TTC549 (cell line): ENCODE measurements around the gene GLIS1.

Experiments used
- FAIRE-seq: peaks from 2 replicates; lab custom pipeline; 2012; peaks lifted over from hg19 to GRCh38; lab: Jason Lieb, UNC

Gene GLIS1

GRCh38 chr1:53678507-53678906 lies 60.5 kb downstream of the GLIS1 start:
- no peak for FAIRE-seq

DNA sequence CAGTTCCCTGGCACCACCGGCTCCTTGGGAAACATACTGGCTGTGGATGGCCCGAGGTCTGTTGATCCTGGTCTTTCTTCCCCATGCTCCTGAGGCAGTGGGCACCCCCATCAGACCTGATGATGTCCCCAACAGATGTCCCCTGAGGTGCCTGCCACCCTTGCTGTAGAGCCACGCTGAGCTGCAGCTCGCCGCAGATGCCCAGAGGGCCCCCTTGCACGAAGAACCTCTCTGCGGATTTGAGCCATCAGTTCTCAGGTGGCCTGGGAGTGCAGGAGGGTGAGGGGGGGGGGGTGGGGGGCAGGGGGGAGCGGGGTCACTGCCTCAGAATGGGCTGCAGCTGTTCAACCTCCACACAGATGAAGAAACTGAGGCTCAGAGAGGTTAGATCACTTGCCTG lies 60.9 kb downstream of the GLIS1 start:
- FAIRE-seq: no peak

DNA sequence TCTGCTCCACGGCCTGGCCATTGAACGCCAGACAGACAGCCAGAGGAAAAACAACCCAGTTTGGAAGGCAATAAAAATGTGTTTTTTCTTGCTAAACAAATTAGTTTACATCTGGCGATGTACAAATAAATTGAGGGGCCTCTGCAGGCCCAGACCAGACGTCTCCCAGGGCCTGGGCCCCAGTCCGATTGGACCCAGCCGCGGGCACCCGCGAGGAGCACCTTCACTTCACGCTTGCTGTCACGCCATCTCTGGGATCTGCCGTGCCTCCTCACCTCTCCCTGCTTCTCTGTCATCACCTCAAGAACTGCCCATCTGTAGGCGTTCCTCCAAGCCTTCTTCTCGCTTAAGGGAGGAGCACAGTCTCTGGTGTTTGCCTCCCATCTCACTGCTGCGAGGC lies 61.5 kb downstream of the GLIS1 start:
- no peak for FAIRE-seq

- FAIRE-seq: no peak
Measured at GRCh38 chr1:53672785-53673184, 66.2 kb downstream of the GLIS1 start.

DNA sequence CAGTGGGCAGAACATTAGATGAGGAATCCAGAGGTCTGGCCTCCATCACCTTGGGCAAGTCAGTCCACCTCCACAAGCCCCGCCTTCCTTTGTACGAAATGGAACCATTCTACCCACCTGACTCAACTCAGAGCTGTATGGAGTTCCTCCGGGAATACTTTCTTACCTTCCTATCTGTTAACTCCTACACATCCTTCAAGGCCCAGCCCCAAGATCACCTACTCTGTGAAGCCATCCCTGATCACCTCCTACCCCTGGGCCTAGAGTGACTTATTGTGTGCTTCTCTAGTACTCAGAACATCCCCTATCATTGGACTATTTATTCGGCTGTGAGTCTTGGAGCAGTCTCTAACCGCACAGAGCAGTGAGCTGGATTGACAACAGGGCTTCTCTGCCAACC lies 66.7 kb downstream of the GLIS1 start:
- FAIRE-seq: no peak

DNA sequence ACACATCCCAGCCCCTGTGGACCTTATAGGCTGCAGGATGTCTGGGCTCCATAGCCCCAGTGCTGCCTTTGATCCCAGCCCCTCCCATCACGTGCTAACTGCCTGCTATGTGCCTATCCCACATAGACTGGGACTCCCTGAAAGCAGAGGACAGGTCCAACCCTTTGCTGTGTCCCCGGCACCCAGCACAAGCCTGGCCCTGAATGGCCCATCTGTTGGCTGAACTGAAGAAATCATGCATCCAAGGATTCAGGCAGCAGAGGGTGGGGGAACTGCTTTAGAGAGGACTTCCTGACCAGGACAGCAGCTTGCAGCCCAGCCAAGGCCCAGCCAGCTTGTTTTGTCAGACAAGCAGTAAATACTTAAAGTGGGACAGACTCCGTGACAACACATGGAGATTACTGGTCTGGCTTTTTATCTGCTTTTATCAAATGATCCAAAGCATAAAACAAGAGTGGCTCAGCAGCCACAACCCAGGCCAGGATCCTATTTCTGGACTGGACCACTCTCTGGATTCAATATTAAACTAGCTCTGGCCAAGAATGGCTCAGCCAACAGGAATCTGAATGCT lies 69.3 kb downstream of the GLIS1 start:
- FAIRE-seq: no peak

DNA sequence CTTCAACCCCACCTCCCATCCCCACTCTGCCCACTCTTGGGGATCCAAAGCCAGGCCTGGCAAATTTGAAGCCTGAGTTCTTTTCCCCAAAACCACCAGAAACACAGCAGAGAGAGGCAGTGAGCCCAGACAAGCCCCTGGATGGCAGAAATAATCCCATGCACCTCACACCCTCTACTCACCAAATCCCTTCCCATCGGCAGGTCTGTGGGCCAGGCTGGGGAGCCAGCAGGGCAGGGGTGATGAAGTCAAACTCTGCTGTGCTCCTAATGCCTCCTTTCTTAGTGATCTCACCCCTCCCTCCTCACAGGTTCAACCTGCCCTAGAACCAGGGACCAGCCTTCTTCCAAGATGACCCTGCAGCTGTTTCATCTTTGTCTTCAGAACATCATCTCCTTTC lies 72.4 kb downstream of the GLIS1 start:
- FAIRE-seq: no peak

GRCh38 chr1:53665996-53666395 lies 73.0 kb downstream of the GLIS1 start:
- no peak for FAIRE-seq

- FAIRE-seq: no peak
Measured at GRCh38 chr1:53663529-53664300, 75.2 kb downstream of the GLIS1 start.

DNA sequence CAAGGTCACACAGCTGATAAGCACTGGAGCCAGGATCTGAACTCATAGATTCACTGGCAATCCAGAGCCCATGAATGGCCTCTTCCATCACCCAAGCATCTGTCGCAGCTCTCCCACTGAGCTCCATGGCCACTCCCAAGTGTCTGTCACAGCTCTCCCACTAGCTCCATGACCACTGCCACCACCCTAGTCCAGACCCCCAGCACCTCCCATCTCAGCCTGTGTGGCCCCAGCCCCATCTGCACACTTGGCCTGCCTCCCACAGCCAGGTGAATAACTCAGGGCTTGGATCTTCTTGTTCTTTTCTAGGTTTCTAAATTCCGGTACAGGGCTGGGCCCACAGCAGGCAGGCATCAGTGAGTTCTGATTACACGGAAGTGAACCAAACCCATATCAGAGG lies 76.0 kb downstream of the GLIS1 start:
- no peak for FAIRE-seq

DNA sequence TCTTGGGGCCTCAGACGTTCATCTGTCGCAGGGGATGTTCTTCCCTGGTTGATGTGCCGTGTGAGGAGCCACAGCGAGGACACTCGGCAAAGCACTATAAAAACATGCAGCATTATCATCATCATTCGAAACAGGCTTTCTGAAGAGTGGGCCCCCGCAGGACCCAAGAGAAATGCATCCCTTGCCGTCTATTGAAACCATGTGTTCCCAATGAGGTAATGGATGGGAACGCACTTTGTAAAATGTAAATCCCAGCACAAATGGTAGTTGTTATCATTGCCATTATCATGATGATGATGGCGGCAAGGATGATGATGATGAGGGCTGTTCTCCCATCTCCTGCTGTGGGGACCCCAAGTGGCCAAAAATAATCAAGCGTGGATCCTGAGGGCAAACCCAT lies 76.8 kb downstream of the GLIS1 start:
- FAIRE-seq: no peak

- FAIRE-seq: no peak
Measured at GRCh38 chr1:53661496-53661895, 77.5 kb downstream of the GLIS1 start.

DNA sequence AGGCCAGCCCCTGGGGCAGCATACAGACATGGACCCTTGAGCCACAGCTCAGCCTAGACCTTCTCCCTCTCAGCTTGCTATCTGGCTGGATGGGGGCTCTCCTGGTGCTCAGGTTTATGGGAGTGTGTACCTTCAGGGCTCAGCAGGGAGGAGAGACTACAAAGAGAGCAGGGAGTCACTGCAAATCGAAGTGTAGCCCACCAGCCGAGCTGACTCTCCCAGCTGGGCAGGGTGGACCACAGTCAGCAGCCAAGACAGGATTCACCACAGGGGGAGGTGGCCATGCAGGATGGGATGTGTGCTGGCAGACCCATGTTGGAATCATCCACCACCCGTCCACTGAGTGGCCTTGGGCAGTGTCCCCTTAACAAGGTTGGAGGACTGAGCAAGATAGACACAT lies 78.3 kb downstream of the GLIS1 start:
- no peak for FAIRE-seq

DNA sequence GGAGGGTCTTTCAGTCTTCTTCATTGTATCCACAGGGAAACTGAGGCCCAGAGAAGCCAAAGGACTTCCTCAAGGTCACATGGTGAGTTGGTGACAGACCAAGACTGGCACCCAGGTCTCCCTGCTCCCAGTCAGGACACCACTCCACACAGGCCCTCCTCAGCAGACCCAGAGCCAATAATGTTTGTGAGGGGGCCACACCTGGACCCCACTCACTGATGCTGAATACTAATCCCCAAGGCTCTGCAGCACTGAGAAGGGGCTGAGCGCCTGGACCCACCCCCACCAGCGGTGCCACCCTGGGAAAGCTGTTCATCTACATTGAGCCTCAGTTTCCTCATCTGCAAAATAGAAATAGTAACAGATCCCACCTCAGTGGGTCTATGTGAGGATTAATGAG lies 79.5 kb downstream of the GLIS1 start:
- no peak for FAIRE-seq

DNA sequence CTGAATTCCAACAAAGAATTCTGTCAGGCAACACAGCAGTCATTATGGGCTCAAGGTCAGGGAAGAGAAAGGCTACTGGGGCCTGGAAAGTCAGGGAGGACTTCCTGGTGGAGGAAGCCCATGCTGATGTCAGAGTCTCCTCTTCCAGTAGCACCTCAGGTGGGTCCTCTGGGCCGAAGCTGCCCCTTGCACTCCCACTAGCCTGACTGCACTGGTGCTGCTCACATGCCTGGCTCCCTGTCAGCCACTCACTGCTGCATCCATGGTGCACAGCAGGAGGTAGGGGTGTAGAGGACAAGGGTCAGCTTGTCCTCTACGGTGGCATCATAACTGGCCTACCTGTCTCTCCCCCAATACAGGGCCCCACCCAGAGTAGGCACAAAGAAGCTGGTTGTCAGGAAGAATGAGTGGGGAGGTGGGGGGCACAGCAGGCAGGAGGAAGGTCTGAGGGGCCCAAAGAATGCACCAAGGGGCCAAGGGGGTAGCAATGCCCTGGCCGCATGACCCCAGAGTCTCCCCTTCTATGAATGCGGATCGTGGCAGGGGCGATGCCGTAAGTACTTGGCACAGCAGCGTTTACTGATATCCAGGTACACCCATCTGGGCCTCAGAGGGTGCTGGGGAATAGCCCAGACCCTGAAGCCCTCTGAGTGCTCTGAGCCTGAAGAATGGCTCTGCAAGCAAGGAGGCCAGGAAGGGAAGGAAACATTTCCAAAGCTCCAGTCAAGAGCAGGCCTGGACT lies 80.3 kb downstream of the GLIS1 start:
- no peak for FAIRE-seq

- no peak for FAIRE-seq
Measured at GRCh38 chr1:53657891-53658396, 81.0 kb downstream of the GLIS1 start.

DNA sequence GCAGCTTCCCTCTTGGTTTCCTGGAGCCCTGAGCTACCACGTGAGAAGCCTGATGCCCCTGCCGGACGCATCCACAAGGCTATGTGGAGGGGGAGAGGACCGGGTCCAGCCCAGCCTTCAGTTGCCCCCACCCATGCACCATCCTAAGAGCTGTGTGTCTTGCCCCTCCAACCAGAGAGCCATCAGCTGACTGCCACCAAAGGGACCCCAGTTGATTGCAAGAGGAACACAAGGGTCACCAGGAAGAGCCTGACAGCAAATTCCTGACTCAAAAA lies 81.5 kb downstream of the GLIS1 start:
- no peak for FAIRE-seq

- no peak for FAIRE-seq
Measured at GRCh38 chr1:53656747-53657530, 82.0 kb downstream of the GLIS1 start.

DNA sequence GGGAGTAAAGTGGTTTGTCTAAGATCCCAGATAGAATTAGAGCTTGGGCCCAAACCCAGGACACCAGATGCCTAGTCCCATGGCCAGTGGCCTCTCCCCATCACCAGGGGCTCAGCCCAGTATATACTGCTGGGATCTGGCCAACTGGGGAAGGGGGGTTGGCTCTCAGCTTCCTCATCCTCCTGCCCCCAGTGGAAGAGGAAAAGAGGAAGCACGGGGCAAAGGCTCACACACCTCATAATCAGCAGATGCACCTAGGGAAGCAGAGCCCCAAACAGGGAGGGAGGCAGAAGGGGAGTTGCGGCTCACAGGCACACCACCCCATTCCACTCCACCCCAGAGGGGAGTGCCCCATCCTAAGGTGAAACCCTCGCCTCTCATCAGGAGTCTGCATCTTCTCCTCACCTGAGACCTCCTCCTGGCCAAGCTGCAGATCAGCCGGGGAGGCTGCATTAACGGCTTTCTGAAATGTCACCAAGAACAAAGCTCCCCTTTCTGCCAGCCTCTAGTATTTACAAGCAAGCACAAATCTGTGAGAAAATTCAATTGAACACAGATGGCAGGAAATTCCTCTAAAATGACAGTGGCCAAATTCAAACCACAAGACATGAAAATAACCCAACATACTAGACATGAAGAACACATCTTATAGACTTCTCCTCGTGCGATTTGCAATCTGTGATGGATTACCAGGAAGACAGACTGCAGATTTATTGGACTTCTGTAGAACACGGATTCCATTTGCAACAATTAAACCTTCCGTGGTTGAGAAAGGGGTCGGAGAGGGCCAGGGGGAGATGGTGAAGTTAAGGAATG lies 82.8 kb downstream of the GLIS1 start:
- FAIRE-seq: no peak

DNA sequence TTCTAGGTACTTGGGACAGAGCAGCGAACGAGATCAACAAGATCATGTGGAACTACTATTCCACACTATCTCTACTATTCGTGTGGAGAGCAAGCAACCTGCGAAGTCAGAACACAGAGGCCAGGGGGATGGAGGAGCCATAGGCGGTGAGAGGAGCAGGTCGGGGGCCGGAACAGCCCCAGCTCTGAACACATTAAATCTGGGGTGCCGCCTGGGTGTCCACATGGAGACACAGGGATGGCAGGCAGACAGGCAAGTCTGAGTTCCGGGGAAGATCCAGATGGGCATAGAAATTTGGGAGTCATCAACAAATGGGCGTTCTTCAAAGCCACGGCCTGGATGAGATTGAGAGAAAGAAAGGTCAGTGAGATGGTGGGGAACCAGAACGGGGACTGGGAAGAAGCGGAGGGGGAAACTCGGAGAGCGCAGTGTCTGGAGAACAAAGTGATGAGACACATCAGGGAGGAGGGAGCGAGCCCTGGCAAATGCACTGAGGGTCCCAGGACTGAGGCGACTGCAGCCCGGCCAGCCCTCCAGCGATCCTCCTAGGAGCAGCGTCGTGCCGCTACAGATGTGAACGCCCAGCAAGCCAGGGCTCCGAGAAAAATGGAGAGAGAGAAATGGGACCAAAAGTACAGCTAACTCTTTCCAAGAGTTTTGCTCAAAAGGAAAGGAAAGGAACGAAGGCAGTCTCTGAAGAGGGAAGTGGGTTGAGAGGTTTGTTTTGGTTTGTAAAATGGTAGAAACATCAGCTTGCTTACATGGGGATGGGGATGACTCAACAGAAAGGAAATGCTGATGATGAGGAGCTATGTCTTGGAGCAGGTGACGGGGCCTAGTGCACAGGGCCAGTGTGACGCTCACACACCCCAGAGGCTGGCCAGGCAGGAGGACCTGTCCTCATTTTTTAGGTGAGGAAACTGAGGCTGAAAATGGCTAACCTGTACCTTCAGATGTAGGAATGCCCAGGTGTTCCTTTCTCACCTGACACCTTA lies 84.5 kb downstream of the GLIS1 start:
- FAIRE-seq: no peak

GRCh38 chr1:53653631-53654030 lies 85.3 kb downstream of the GLIS1 start:
- FAIRE-seq: no peak
